AG09309 (cell line): ENCODE results near the gene RIC8B.

ENCODE experiments used
- DNase-seq: peaks from one replicate; pipeline ENCODE4 v3.0.0-alpha.2; 2010; ENCODE audit warnings: low read depth
- H3K4me3 ChIP-seq: 2 replicates; pipeline ENCODE4 v1.5.1; 2011; ENCODE audit warnings: mild to moderate bottlenecking, low read depth, low read length, moderate library complexity; ENCODE audit not compliant: control insufficient read depth
- CTCF ChIP-seq: IDR thresholded peaks from 2 replicates; pipeline ENCODE4 v1.5.1; 2011; ENCODE audit warnings: mild to moderate bottlenecking, low read depth, low read length, inconsistent platforms; ENCODE audit not compliant: insufficient read depth, control insufficient read depth; ENCODE audit errors: missing control alignments

RIC8B gene

GRCh38 chr12:106841510-106842302 lies 67.2 kb downstream of the RIC8B start:
- peak; percentile 8 for DNase-seq

GRCh38 chr12:106845902-106846301 lies 71.4 kb downstream of the RIC8B start:
- no peak overlapping the region for H3K4me3 ChIP-seq
- no peak for DNase-seq
- no peak for TF ChIP-seq CTCF

More at GRCh38 chr12:106841510-106842302, 67.2 kb downstream of the RIC8B start:
- peak; percentile 62 for TF ChIP-seq CTCF
- no peak overlapping the region for H3K4me3 ChIP-seq

- H3K4me3 ChIP-seq: no peak overlapping the region
- no peak for TF ChIP-seq CTCF
- no peak for DNase-seq
These were observed 73.4 kb downstream of the RIC8B start for GRCh38 chr12:106847861-106848260.

- no peak overlapping the region for H3K4me3 ChIP-seq
- no peak for TF ChIP-seq CTCF
- no peak for DNase-seq
These were observed 76.8 kb downstream of the RIC8B start for GRCh38 chr12:106851306-106851705.

- no peak for TF ChIP-seq CTCF
These were observed 80.2 kb downstream of the RIC8B start for GRCh38 chr12:106854723-106855122.

GRCh38 chr12:106855221-106855758 lies 80.8 kb downstream of the RIC8B start:
- no peak for DNase-seq
- TF ChIP-seq CTCF: no peak
- H3K4me3 ChIP-seq: no peak overlapping the region

More at GRCh38 chr12:106854723-106855122, 80.2 kb downstream of the RIC8B start:
- no peak for DNase-seq
- no peak overlapping the region for H3K4me3 ChIP-seq
